ENCODE results near the gene HSD17B3. TPM values are rescaled to one million over a fixed set of nuclear protein-coding genes. Genes with fewer than 3 reads are reported as not detected.
A peak's percentile ranks its signal among the peaks of the same experiment; 100 is the strongest.
"Not testable (repeated sequence)": the region's sequence is repeated elsewhere in the genome, so short reads cannot be mapped to it uniquely, and the experiment has no call there.

The HSD17B3 gene
- total RNA-seq, 2 donors from 2014 or later, result not detected

DNA sequence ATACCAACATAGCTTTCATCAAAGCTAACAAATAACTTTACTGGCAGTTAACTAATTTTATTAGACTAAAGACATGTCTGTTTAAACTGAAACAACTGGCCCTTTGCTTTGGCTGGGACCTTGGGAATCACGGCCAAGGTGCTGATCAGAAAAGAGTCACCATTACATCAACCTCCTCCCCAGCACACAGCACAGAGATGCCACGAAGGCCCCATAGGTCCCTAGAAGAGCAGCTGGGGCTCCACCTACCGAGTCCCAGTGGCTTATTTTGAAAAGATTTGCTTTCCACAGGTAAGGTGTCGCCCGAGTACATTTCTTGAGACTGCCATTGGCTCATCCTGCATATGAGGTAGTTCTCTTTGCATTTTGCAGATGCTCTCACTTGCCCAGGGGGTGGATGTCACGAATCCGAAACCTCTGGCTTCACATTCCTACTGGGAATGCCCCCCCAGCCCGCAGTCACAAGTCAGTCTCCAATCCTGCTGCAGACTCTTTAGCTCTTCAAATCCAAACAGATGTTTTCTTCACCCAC, 18.8 kb upstream of the HSD17B3 start:
- Histone ChIP-seq H3K27me3 (no peaks in the 10 kb centered on the region), H3K4me3 (no peak overlapping the region), H3K27ac (no peak overlapping the region), H3K4me1 (no peaks in the 10 kb centered on the region), H3K36me3 (peaks cover 14% of the 10 kb centered on the region), H3K9me3 (no peaks in the 10 kb centered on the region)
- DNase-seq (ENCODE audit: low spot score), result no peak
- TF ChIP-seq, protein P1, sequence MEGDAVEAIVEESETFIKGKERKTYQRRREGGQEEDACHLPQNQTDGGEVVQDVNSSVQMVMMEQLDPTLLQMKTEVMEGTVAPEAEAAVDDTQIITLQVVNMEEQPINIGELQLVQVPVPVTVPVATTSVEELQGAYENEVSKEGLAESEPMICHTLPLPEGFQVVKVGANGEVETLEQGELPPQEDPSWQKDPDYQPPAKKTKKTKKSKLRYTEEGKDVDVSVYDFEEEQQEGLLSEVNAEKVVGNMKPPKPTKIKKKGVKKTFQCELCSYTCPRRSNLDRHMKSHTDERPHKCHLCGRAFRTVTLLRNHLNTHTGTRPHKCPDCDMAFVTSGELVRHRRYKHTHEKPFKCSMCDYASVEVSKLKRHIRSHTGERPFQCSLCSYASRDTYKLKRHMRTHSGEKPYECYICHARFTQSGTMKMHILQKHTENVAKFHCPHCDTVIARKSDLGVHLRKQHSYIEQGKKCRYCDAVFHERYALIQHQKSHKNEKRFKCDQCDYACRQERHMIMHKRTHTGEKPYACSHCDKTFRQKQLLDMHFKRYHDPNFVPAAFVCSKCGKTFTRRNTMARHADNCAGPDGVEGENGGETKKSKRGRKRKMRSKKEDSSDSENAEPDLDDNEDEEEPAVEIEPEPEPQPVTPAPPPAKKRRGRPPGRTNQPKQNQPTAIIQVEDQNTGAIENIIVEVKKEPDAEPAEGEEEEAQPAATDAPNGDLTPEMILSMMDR (IDR thresholded peaks at IDR 0.05), result no peak

DNA sequence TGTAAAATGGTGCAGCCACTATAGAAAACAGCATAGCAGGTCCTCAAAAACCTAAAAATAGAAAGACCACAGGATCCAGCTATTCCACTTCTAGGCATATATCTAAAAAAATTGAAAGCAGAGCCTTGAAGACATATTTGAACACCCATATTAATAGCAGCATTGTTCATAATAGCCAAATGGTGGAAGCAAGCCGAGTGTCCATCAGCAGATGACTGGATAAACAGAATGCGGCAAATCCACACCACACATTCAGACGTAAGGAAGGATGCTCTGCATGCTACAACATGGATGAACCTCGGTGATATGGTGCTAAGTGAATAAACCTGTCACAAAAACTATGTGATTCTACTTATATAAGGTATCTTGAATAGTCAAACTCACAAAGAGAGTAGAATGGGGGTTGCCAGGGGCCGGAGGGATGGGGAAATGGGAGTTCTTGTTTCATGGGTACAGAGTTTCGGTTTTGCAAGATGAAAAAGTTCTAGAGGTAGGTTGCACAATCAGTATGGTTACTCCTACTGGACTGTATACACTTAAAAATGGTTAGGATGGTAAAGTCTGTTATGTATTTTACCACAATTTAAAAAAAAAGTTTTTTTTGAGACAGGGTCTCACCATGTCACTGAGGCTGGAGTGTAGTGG, 17.1 kb upstream of the HSD17B3 start:
- peaks cover 14% of the 10 kb centered on the region for H3K36me3 ChIP-seq

DNA sequence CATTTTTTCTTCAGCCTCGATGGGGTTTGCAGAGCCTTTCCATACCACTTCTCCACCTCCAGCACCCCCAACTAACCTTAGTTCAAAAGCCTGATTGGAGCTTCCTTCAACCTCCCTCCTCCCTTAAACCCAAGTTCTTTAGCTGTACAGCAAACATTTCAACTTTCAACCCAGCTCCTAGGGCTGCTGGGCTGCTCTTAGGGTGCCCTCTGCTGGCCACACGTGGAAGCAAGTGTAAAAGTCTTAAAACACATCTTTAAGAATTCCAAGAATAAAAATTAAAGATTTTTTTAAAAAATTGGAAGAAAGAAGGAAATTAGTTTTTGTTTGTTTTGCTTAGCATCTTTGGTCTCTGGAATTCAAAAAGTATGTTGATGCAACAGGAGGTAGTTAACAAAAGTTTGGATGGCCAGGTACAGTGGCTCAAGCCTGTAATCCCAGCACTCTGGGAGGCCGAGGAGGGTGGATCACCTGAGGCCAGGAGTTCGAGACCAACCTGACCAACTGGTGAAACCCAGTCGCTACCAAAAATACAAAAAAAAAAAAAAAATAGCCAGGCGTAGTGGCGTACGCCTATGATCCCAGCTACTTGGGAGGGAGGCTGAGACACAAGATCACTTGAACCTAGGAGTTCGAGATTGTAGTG, 15.5 kb upstream of the HSD17B3 start:
- Histone ChIP-seq H3K4me1 (no peaks in the 10 kb centered on the region), H3K4me3 (no peak overlapping the region), H3K27me3 (no peaks in the 10 kb centered on the region), H3K36me3 (peaks cover 5% of the 10 kb centered on the region), H3K9me3 (peaks cover 0 to 7% of the 10 kb centered on the region in 2 donors), H3K27ac (no peak overlapping the region)
- TF ChIP-seq, protein P1 (IDR thresholded peaks at IDR 0.05), result peak; percentile 74 to 80
- DNase-seq (ENCODE audit: low spot score), result no peak

More for the DNA sequence above, 17.1 kb upstream of the HSD17B3 start:
- no peak for DNase-seq (ENCODE audit: low spot score)
- no peak overlapping the region for H3K4me3 ChIP-seq
- H3K4me1 ChIP-seq, result no peaks in the 10 kb centered on the region
- no peak overlapping the region for H3K27ac ChIP-seq
- TF ChIP-seq, protein P1 (IDR thresholded peaks at IDR 0.05), result no peak
- no peaks in the 10 kb centered on the region for H3K9me3 ChIP-seq
- H3K27me3 ChIP-seq, result no peaks in the 10 kb centered on the region

DNA sequence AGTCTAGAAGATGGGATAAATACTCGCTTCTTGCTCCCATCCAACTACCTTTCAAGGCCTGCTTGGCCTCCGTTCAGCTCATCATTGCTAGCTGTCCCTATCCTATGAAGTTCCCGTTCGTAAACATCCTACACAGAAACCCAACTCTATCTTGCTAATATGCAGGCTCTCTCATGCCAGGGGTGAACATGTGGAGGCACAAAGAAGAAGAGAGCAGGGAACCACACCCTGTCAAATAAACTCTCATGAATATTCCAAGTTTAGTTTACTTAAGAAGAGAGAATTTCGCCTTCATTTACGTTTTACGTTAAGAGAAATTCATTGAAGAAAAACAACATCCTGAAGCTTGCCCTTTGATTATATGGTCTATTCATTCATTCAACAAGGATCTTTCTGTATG, 7.9 kb upstream of the HSD17B3 start:
- Histone ChIP-seq H3K9me3 (peaks cover 0 to 7% of the 10 kb centered on the region in 2 donors), H3K36me3 (no peaks in the 10 kb centered on the region), H3K27ac (no peak overlapping the region), H3K4me1 (no peaks in the 10 kb centered on the region), H3K27me3 (no peaks in the 10 kb centered on the region), H3K4me3 (no peak overlapping the region)
- TF ChIP-seq, protein P1 (IDR thresholded peaks at IDR 0.05), result no peak
- no peak for DNase-seq (ENCODE audit: low spot score)

DNA sequence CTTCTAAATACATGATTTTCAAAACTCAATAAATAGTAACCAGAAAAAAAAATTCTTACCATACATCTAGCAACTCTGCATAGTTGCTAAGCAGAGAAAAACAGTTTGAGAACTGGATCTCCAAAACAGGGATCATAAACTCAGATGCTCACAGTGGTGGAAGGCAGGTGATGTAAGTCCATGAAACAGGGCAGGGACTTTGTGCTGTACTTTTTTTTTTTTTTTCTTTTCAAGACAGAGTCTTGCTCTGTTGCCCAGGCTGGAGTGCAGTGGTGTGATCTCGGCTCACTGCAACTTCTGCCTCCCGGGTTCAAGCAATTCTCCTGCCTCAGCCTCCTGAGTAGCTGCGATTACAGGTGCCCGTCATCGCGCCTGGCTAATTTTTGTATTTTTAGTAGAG, 5.0 kb upstream of the HSD17B3 start:
- not testable (repeated sequence) for DNase-seq (ENCODE audit: low spot score); H3K9me3 ChIP-seq; H3K4me3 ChIP-seq

DNA sequence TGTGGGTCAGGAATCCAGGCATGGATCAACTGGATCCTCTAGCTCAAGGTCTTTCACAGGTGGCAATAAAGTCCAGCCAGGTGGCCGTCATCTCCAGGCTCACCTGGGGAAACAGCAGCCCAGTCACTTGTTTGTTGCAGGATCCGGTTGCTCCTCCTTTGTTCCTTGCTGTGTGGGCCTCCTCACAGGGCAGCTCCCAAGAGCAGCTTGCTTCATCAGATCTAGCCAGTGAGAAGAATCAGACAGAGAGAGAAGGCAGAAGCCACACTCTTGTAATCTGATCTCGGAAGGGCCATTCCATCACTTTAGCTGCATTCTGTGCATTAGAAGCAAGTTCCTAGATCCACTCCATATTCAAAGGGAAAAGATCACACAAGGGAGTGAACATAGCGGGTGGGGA, 3.2 kb upstream of the HSD17B3 start:
- TF ChIP-seq, protein P1 (IDR thresholded peaks at IDR 0.05), result no peak
- Histone ChIP-seq H3K36me3 (no peaks in the 10 kb centered on the region), H3K4me1 (no peaks in the 10 kb centered on the region), H3K27ac (no peak overlapping the region), H3K9me3 (no peaks in the 10 kb centered on the region), H3K27me3 (no peaks in the 10 kb centered on the region), H3K4me3 (no peak overlapping the region)
- no peak for DNase-seq (ENCODE audit: low spot score)

More for the DNA sequence above, 5.0 kb upstream of the HSD17B3 start:
- not testable (repeated sequence) for H3K27ac ChIP-seq, H3K4me1 ChIP-seq, H3K27me3 ChIP-seq, H3K36me3 ChIP-seq

Data from right atrium auricular region (tissue), 2 donors.